ENCODE results near the gene TNS3.

The TNS3 gene

GRCh38 chr7:47233996-47234395 is 347.9 kb downstream of the TNS3 start:
- DNase-seq = no peak

- DNase-seq = no peak
These were observed 349.0 kb downstream of the TNS3 start for GRCh38 chr7:47232751-47233412.

- no peak for DNase-seq
These were observed 350.3 kb downstream of the TNS3 start for GRCh38 chr7:47231627-47232026.

- no peak for DNase-seq
These were observed 350.9 kb downstream of the TNS3 start for GRCh38 chr7:47231032-47231431.

- no peak for DNase-seq
These were observed 353.4 kb downstream of the TNS3 start for GRCh38 chr7:47228386-47229014.

DNA sequence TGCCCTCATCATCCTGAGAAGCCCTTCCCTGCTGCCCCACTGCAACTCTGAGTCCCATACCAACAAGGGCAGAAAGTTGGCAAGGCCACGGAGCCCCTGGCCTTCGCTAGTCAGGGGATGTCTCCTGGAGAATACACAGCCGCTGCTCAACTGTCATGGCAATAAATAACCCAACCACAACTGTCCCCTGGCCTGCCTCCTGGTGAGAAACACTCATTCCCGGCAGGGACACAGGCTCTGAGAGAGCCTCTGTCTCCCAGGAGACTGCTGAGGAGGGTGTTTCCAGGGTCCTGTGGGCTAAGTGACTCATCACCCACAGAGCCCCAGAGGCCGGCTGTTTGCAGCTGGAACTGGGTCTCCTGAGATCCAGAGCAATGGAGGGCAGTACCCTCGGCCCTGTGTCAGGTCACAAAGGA is 354.1 kb downstream of the TNS3 start:
- DNase-seq = no peak

- DNase-seq = no peak
These were observed 355.2 kb downstream of the TNS3 start for GRCh38 chr7:47226696-47227095.

- no peak for DNase-seq
These were observed 356.4 kb downstream of the TNS3 start for GRCh38 chr7:47225387-47226131.

All from 8988T (cell line).